ENCODE data around the gene COX4I1. TPM values are rescaled to one million over a fixed set of nuclear protein-coding genes. Genes with fewer than 3 reads are reported as not detected.

COX4I1 gene
- total RNA-seq, 1 experiment from 2014 or later, result 814 TPM

DNA sequence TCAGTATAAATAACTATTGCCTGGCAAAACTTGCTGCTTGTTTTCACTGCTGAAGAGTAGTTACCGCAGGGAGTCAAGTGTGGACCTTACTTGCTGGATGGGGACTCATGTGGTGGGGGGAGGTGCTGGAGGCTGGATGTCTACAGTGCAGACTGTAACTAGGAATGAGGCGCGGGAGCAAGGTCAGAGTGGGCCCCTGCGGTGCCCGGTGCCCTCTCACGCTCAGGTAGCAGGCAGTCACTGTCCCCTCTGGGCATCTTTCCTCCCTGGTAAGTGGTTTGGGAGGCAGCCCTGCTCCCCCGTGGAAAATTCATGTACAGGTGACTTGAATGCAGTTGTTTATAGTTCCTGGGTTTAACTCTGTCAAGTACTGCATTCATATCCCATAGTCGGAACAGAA, 4.8 kb upstream of the COX4I1 start:
- peaks cover 8% of the 10 kb centered on the region; the same call in 1 of the 2 replicates for H3K36me3 ChIP-seq (ENCODE audit: control insufficient read depth, insufficient read depth, low read length)
- H3K27me3 ChIP-seq (replicated peaks; ENCODE audit: control insufficient read depth, insufficient read depth, low read length), result no peaks in the 10 kb centered on the region
- TF ChIP-seq, protein P1, sequence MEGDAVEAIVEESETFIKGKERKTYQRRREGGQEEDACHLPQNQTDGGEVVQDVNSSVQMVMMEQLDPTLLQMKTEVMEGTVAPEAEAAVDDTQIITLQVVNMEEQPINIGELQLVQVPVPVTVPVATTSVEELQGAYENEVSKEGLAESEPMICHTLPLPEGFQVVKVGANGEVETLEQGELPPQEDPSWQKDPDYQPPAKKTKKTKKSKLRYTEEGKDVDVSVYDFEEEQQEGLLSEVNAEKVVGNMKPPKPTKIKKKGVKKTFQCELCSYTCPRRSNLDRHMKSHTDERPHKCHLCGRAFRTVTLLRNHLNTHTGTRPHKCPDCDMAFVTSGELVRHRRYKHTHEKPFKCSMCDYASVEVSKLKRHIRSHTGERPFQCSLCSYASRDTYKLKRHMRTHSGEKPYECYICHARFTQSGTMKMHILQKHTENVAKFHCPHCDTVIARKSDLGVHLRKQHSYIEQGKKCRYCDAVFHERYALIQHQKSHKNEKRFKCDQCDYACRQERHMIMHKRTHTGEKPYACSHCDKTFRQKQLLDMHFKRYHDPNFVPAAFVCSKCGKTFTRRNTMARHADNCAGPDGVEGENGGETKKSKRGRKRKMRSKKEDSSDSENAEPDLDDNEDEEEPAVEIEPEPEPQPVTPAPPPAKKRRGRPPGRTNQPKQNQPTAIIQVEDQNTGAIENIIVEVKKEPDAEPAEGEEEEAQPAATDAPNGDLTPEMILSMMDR (IDR thresholded peaks at IDR 0.05; ENCODE audit: insufficient read depth in 1 of 2, low read depth in 1 of 2, low read length in 1 of 2, severe bottlenecking in 1 of 2, unreplicated experiment in 1 of 2), result no peak
- Mint-ChIP-seq H3K9me3 (ENCODE audit: unreplicated experiment) (no peaks in the 10 kb centered on the region), H3K27ac (ENCODE audit: unreplicated experiment) (no peak overlapping the region), H3K4me3 (ENCODE audit: unreplicated experiment) (no peak overlapping the region), H3K27me3 (ENCODE audit: insufficient read depth, unreplicated experiment) (no peaks in the 10 kb centered on the region), H3K4me1 (ENCODE audit: low read depth, unreplicated experiment) (peaks cover 10% of the 10 kb centered on the region), H3K36me3 (ENCODE audit: insufficient read depth, unreplicated experiment) (peaks cover 96% of the 10 kb centered on the region)
- H3K4me1 ChIP-seq, result peaks cover 6% of the 10 kb centered on the region; the same call in 1 of the 2 replicates
- no peaks in the 10 kb centered on the region for H3K9me3 ChIP-seq
- intact Hi-C loops (cut with micrococcal nuclease; ENCODE audit: unreplicated experiment), result no loop called here
- no peak overlapping the region for H3K4me3 ChIP-seq (ENCODE audit: low read depth, low read length)
- POLR2A ChIA-PET, result no interaction called here
- no TSS peak for BruUV-seq (replicated peaks)
- no peak for DNase-seq
- CTCF ChIA-PET, result no interaction called here

DNA sequence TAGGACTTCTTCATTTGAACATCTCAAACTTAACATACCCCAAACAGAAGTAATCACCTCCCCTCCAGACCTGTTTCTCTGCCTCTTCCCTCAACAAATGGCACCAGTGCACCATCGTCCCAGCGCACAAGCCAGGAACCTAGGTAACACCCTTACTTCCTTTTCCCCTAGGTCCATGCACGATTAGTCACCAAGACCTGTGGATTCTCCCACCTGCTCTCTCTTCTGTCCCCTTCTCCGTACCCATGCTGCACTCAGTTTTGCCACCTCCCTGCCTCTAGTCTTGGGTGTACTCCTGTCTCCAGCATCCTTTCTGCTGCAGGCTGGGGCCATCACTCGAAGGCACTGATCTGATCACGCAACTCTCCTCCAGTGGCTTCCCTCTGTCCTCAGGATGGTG, 3.3 kb upstream of the COX4I1 start:
- ChIA-PET POLR2A (no interaction called here), CTCF (no interaction called here)
- BruUV-seq (replicated peaks), result no TSS peak
- TF ChIP-seq, protein P1 (IDR thresholded peaks at IDR 0.05; ENCODE audit: insufficient read depth in 1 of 2, low read depth in 1 of 2, low read length in 1 of 2, severe bottlenecking in 1 of 2, unreplicated experiment in 1 of 2), result no peak
- Histone ChIP-seq H3K9me3 (no peaks in the 10 kb centered on the region), H3K4me1 (peaks cover 6% of the 10 kb centered on the region; the same call in 1 of the 2 replicates), H3K27me3 (replicated peaks; ENCODE audit: control insufficient read depth, insufficient read depth, low read length) (no peaks in the 10 kb centered on the region), H3K4me3 (ENCODE audit: low read depth, low read length) (no peak overlapping the region), H3K36me3 (ENCODE audit: control insufficient read depth, insufficient read depth, low read length) (peaks cover 8% of the 10 kb centered on the region; the same call in 1 of the 2 replicates)
- intact Hi-C loops (cut with micrococcal nuclease; ENCODE audit: unreplicated experiment), result no loop called here
- Mint-ChIP-seq H3K4me1 (ENCODE audit: low read depth, unreplicated experiment) (peaks cover 10% of the 10 kb centered on the region), H3K27ac (ENCODE audit: unreplicated experiment) (no peak overlapping the region), H3K27me3 (ENCODE audit: insufficient read depth, unreplicated experiment) (no peaks in the 10 kb centered on the region), H3K4me3 (ENCODE audit: unreplicated experiment) (no peak overlapping the region), H3K9me3 (ENCODE audit: unreplicated experiment) (no peaks in the 10 kb centered on the region), H3K36me3 (ENCODE audit: insufficient read depth, unreplicated experiment) (peaks cover 96% of the 10 kb centered on the region)
- DNase-seq, result no peak

DNA sequence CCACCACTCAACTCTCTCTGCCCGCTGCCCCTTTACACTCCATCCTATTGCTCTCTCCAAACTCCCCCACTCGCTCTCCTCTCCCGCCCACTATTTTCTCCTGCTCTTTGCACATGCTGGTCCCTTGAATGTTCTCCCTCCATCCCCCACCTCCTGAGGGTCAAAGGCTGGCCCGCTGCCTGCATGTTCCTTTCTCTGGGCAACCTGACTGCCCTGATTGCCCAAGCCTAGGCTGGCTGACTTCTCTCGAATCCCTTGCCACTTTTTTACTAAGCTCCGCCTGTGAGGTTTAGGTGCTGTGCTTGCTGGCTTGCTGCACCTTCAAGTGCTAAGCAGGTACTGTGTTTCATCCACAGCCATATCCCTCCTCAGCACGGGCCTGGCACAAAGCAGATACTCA, 2.9 kb upstream of the COX4I1 start:
- Histone ChIP-seq H3K27me3 (replicated peaks; ENCODE audit: control insufficient read depth, insufficient read depth, low read length) (no peaks in the 10 kb centered on the region), H3K4me1 (peaks cover 6% of the 10 kb centered on the region; the same call in 1 of the 2 replicates), H3K36me3 (ENCODE audit: control insufficient read depth, insufficient read depth, low read length) (peaks cover 8% of the 10 kb centered on the region; the same call in 1 of the 2 replicates), H3K4me3 (ENCODE audit: low read depth, low read length) (no peak overlapping the region), H3K9me3 (no peaks in the 10 kb centered on the region)
- BruUV-seq (replicated peaks), result no TSS peak
- Mint-ChIP-seq H3K36me3 (ENCODE audit: insufficient read depth, unreplicated experiment) (peaks cover 96% of the 10 kb centered on the region), H3K4me1 (ENCODE audit: low read depth, unreplicated experiment) (peaks cover 10% of the 10 kb centered on the region), H3K27me3 (ENCODE audit: insufficient read depth, unreplicated experiment) (no peaks in the 10 kb centered on the region), H3K4me3 (ENCODE audit: unreplicated experiment) (no peak overlapping the region), H3K27ac (ENCODE audit: unreplicated experiment) (peak overlapping the region; percentile 0), H3K9me3 (ENCODE audit: unreplicated experiment) (no peaks in the 10 kb centered on the region)
- ChIA-PET POLR2A (no interaction called here), CTCF (interaction anchor here (0.8 kb wide), 1 partner anchor 24 kb away, joined by 3 read pairs; no protein-coding TSS in a partner anchor)
- intact Hi-C loops (cut with micrococcal nuclease; ENCODE audit: unreplicated experiment), result no loop called here
- TF ChIP-seq, protein P1 (IDR thresholded peaks at IDR 0.05; ENCODE audit: insufficient read depth in 1 of 2, low read depth in 1 of 2, low read length in 1 of 2, severe bottlenecking in 1 of 2, unreplicated experiment in 1 of 2), result no peak
- no peak for DNase-seq
